HG03280 (cell line): ENCODE measurements around the gene EXOC3L1.

Experiments
- ATAC-seq: cut with Tn5 transposase; IDR thresholded peaks from one replicate; pipeline ENCODE4 v1.9.1; 2021; ENCODE audit warnings: mild to moderate bottlenecking, moderate library complexity; ENCODE audit not compliant: unreplicated experiment

EXOC3L1 gene

GRCh38 chr16:67216612-67217490 lies 26.9 kb upstream of the EXOC3L1 start:
- ATAC-seq = no peak

DNA sequence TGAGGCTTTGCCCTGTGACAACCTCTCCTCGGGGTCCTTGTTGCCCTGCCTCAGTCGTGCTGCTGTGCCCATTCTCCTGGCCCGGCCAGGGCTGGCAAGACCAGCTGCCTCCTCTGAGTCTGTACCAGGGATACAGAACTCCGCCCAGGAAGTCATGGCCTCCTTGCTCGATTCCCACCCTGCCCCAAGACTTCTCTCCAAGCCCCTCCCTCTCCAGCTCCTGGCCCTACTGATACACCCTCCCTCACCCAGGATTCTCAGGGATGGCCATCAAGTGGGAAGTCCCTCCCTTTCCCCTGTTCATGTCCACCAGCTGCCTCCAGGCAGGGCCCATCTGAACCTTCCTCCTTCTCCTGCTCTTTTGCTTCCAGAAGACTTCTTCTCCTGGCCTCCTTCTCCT lies 25.8 kb upstream of the EXOC3L1 start:
- no peak for ATAC-seq

GRCh38 chr16:67213197-67214019 lies 23.5 kb upstream of the EXOC3L1 start:
- no peak for ATAC-seq

- no peak for ATAC-seq
Measured at GRCh38 chr16:67212766-67213165, 22.8 kb upstream of the EXOC3L1 start.

DNA sequence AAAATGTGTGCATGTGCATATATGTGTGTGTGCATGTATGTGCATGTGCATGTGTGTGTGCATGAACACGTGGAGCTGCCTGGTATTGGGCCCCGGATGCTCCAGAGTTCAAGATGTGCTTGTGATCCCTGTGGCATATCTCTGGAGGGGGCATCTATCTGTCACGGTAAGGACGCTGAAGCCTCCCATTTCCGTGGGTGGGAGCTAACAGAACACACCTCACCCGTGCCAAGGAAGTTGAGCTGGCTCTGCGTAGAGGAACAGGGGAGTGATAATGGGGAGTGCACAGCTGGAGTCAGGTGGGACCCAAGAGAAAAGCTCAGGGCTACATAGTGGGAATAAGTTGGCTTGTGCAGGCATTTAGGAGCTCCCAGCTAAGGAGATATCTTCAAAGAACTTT lies 21.7 kb upstream of the EXOC3L1 start:
- ATAC-seq = no peak

- no peak for ATAC-seq
Measured at GRCh38 chr16:67210069-67210937, 20.4 kb upstream of the EXOC3L1 start.

GRCh38 chr16:67209565-67209964 lies 19.6 kb upstream of the EXOC3L1 start:
- no peak for ATAC-seq

- no peak for ATAC-seq
Measured at GRCh38 chr16:67208154-67208896, 18.4 kb upstream of the EXOC3L1 start.

GRCh38 chr16:67207249-67208091 lies 17.5 kb upstream of the EXOC3L1 start:
- no peak for ATAC-seq

GRCh38 chr16:67206838-67207248 lies 16.9 kb upstream of the EXOC3L1 start:
- ATAC-seq = no peak

GRCh38 chr16:67206129-67206837 lies 16.3 kb upstream of the EXOC3L1 start:
- no peak for ATAC-seq

DNA sequence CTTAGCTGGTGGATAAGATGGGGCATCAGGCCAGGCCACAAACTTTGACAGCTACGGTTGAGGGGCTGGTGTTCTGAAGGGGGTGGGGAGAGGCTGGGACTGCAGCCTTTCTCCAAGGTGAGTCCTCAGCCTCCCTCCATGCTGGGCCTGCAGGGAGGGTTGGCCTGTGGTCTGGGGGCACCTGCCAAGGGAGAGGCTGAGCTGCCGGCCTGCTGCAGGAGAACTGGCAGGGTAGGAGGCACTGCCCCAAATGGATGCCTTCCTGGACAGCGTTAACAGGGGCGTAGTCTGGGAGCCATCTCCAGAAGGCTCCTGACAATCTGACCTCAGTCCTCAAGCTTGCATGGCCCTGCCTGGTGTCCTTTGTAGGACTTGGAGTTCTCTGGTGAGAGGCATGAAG lies 14.1 kb upstream of the EXOC3L1 start:
- ATAC-seq = no peak

- ATAC-seq = no peak
Measured at GRCh38 chr16:67202956-67203493, 13.1 kb upstream of the EXOC3L1 start.

GRCh38 chr16:67202426-67202825 lies 12.5 kb upstream of the EXOC3L1 start:
- no peak for ATAC-seq

GRCh38 chr16:67201411-67202345 lies 11.7 kb upstream of the EXOC3L1 start:
- no peak for ATAC-seq

GRCh38 chr16:67200491-67200890 lies 10.6 kb upstream of the EXOC3L1 start:
- ATAC-seq = no peak

DNA sequence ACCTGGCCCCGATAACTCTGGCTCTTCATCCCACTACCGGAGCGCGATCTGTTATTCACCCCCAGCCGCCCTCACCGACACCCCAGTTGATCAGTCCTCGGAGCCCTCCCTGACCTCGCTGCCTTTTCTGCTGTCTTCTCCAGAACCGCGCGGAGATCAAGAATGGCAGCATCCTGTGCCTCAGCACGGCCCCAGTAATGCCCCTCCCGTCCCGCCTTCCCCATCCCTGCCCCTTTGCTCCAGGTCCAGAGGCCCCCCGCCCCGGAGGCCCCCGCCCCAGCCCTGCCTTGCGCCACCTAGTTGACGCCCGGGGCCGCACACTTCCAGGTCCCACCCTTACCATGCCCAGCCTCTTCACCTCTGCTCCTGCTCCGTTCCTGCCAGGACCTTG lies 9.9 kb upstream of the EXOC3L1 start:
- ATAC-seq = no peak
